Skeletal muscle cell (primary cell): Measurements from ENCODE around the gene C14orf93.
"Not testable (repeated sequence)": the region's sequence is repeated elsewhere in the genome, so short reads cannot be mapped to it uniquely, and the experiment has no call there.

Experiments used
- DNase-seq: peaks from one replicate; pipeline ENCODE4 v3.0.0-alpha.2; 2010; ENCODE audit warnings: low read depth
- H3K4me3 ChIP-seq: 2 replicates; pipeline ENCODE4 v1.5.1; 2011; ENCODE audit warnings: low read depth, mild to moderate bottlenecking, control low read depth, low read length, moderate library complexity

The C14orf93 gene

DNA sequence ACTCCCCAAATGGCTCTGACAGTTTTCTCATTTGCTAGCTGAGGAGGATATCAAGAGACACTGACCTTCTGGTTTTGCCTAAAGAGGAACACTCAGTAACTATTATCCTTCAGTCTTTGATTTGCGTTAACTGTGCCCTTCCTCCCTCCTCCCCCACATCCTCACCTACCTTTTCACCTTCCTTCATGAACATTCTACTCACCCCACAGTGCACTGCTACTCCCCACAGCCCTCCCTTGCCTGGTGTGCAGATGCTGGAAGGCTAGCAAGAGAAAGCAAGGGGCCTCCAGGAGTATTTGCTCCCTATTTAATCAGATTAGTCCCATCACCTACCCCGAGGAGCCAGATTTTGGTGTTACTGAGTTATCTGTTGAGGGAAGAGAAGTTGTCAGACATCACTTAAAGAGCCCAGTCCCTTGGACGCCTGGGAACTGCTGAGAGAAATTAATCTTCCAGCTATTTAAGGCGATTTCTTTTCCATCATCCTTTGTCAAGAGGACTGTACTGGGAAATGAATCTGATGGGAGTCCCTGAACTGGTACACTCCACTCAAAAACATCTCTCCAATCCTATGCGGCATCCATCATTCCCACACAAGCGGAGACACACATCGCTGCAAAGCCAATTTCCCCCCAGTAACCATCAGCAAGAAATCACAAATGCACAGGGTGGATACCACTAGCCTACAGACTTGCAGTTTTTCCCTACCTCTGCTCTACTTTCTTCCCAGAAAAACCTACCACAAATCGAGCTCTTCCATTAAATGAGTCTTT lies 13.3 kb upstream of the C14orf93 start:
- DNase-seq, result no peak
- no peak overlapping the region for H3K4me3 ChIP-seq

DNA sequence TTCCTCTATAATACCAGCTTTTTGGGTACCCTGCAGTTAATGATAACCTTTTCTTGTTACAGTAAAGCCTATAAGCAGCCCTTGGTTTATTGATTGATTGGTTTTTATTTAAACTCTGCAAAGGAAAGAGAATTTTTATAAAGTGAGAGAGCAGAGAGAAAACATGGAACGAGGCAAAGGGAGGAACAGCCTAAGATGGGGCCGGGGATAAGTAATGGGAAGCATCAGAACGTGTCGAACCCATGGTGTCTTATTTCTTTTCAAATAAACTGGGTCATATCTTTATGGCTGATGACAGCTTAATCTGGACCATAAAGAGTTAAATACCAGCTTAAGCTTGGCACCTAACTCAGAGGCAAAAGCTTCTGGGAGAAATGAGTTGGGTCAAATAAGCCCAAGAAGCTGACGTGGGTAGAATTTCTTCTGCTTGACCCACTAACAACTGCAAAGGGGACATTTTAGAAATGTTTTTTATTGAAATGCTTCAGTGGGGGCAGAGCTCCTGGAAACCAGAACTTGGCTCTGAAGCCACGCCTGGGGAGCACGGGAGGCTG lies 12.0 kb upstream of the C14orf93 start:
- DNase-seq, result no peak
- no peak overlapping the region for H3K4me3 ChIP-seq

DNA sequence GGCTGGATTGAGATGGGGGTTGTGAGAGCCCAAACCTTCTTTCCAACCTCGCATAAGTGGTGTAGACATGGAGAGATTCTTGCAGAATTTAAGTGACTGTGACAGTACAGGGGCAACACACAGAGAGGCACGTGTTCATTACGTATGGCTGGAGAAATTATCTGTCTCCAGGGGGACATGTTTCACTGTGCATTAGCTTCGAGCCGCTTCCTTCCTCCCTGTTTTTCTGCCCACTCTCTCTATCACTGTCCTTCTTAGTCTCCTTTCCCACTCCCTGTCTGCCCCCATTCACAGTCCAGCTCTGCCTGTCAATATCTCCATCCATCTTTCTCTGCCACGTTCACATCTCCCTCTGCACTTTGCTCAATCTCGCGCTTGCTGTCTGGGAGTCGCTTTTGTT lies 11.5 kb upstream of the C14orf93 start:
- no peak for DNase-seq
- H3K4me3 ChIP-seq, result no peak overlapping the region

DNA sequence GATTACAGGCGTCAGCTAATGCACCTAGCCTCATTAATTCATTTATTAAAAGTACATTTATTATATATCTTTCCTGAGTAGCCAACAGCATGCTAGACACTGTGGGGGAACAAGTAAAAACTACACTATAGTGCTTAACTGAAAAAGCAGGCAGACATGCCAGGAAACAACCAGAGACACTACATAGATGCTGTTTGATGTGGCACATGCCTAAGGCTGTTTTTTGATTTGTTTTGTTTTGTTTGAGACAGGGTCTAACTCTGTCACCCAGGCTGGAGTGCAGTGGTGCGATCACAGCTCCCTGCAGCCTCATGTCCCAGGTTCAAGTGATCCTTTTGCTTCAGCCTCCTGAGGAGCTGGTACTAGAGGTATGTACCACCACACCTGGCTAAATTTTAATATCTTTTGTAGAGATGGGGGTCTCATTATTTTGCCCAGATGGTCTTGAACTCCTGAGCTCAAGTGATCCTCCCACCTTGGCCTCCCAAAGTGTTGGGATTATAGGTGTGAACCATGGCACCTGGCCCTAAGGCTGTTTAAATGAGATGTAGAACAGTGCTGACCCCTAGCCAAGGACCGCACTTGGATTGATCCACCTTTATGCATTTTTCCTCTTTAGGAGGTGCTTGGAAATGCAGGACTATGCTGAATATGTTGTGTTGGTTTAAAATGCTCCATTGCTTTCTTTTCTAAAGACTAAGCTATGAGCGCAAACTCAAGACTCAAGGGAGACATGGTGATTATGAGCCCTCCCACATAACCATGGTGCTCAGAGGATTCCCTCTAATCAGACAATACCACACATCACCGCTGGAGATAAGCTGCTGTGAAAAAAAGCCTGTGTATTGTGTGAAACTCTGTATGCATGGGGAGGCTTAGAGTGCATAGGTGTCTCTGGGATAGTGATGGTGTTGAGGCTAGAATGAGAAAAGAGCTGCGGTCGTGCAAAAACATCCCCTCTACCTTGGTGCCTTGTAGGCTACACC lies 10.5 kb upstream of the C14orf93 start:
- no peak for DNase-seq
- H3K4me3 ChIP-seq, result no peak overlapping the region

DNA sequence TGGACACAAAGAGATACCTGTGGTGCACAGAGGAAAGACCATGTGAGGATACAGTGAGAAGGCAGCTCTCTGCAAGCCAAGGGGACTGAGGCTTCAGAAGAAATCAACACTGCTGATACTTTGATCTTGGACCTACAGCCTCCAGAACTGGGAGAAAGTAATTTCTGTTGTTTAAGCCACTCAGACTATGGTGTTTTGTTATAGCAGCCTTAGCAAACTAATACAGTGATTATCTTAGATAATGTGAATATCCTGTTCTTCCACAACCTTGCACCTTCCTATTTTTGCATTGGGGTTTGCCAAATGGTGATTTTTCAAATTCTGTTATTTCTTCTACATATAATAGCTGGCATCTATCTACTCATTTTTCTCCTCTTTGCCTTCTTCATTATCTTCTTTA lies 8.2 kb upstream of the C14orf93 start:
- DNase-seq, result no peak

DNA sequence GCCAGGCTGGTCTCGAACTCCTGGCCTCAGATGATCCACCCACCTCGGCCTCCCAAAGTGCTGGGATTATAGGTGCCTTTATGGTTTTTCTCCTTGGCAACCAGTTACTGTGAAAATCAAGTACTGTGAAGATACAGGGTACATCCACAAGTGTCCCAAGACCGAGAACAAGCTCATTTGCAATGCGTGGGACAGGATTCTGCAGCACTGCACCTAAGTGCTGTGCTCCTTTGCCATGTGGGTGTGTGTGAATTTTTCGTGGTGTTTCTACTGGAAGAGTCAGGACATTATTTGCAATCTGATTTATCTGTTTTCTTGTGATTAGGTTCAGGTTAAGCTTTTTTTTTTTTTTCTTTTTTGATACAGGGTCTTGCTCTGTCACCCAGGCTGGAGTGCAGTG lies 7.1 kb upstream of the C14orf93 start:
- H3K4me3 ChIP-seq, result no peak overlapping the region
- no peak for DNase-seq

More for the DNA sequence above, 8.2 kb upstream of the C14orf93 start:
- no peak overlapping the region for H3K4me3 ChIP-seq

DNA sequence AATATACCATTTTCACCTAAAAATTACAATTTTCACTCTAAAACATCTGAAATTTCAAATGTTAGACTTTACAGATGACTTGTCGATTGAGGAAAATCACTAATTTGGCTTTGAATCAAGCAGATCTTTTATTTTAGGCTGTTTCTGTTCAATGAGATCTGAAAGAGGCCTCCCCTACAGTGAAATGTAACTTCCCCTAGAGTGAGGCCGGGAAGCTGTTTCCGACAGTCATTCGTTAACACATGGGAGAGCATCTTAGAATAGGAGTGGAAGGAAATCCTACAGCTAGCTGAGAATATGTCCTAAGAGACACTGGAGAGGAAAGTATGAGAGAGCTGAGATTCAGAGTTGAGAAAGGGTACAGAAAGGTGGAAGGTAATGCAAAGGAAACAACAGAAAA lies 5.7 kb upstream of the C14orf93 start:
- no peak for DNase-seq

DNA sequence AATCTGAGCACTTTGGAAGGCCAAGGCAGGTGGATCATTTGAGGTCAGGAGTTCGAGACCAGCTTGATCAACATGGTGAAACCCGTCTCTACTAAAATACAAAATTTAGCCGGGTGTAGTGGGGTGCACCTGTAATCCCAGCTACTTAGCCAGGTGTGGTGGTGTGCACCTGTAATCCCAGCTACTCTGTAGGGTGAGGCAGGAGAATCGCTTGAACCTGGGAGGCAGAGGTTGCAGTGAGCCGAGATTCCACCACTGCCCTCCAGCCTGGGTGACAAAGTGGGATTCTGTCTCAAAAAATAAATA lies 3.8 kb upstream of the C14orf93 start:
- DNase-seq, H3K4me3 ChIP-seq: not testable (repeated sequence)

More for the DNA sequence above, 5.7 kb upstream of the C14orf93 start:
- no peak overlapping the region for H3K4me3 ChIP-seq

DNA sequence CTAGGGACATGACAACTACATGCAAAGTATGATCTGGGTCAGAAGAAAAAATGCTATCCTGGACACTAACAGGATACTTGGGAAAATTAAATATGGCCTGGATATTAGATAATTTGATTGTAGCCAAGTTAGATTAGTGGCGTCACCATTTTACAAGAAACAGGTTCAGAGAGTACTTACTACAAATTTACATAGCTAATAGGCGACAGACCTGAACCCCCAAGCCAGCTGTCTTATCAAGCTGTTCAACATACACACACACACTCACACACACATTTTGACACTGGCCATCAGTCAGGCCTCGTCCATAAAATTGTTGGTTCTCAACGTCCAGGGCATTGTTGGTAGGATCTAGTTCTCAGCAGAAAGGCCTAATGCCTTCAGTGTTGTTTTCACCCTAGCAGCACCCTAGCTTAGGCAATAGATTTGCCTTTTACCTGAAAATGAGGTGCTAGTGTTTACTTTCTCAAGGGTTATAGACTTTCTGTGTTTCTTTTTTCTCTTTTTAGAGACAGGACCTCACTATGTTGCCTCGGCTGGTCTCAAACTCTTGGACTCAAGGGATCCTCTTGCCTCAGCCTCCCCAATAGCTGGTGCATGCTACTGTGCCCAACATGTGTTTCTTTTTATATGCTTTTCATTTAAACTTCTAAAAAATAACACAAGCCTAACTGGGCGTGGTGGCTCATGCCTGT lies 3.3 kb upstream of the C14orf93 start:
- H3K4me3 ChIP-seq, result no peak overlapping the region
- no peak for DNase-seq

DNA sequence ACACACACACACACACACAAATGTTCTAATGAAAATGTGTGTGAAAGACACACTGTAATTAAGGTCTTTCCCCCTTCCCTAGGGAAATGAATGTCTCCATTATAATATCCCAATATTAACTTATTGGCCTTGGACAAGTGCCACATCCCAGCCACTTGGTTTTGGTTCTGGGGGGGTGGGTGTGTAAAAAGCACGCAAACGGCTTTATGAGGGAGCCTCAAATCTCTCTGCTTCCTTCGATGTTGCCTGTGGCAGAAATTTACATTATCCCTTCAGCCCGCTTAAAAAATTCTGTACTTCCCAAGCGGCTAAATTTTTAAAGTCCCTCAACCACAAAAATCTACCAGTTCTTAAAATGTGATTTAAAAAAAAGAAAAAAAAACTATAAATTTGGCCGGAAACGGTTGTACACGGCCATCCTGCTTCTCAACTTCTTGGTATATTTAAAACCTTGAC lies 432 bp downstream of the C14orf93 start:
- H3K4me3 ChIP-seq, result peak overlapping the region; percentile 46
- no peak for DNase-seq

DNA sequence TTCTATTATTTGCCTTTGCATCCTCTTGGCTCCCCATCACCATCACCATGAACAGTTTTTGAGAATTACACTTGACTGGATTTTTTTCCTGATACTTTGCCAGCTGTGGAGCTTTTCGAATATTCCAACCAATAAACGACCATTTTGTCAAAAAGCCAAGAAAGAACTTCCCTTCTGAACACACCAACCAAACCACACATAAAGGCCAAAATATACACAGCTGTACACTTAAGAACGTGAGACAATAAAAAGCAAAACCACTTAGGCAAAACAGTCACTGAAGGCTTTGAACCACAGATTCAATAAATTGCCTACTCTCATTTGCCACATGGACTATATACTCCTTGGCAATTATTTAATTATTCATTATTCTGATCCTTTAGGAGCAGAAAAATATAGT lies 1.1 kb downstream of the C14orf93 start:
- no peak overlapping the region for H3K4me3 ChIP-seq
- no peak for DNase-seq

DNA sequence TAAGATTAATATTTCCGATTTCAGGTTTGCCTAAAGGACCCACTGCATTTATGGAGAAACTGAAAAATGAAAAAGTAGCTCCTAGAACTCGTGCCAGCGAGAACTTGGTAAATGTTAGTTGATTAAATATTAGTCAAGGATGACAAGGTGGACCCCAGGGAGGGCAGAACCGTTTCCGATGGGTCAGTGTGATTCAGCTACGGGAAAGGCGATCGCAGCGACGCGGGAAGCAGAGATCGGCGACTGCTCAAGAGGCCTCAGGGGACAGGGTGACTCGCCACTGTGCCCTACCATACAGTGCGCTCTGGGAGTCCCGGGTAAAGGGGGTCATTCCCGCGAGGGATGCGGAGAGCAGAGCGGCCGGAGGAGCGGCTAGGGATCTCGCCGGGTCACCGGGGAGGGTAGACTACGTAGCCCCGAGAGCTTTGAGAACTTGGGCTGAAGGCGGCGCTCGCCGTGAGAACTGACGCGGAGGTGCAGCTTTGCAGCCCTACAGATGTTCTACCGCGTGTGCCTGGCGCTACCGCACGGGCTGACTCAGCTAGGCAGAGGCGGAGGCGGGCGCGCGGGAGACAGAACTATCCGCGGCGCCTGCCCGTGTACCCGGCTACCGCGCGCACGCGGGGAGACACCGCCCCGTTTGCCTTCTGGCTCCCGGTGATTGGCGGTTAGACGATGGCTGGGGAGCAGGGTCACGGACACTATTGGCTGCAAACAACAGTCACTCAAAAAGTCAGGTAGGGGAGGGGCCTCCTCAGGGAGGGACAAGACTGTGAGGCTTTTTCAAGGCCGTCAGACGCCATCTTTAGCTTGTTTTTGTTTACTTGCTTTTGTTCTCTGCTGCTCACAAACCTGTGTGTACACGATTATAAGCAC lies 3.2 kb downstream of the C14orf93 start:
- peak overlapping the region; percentile 66 for H3K4me3 ChIP-seq
- peak; percentile 92 for DNase-seq

DNA sequence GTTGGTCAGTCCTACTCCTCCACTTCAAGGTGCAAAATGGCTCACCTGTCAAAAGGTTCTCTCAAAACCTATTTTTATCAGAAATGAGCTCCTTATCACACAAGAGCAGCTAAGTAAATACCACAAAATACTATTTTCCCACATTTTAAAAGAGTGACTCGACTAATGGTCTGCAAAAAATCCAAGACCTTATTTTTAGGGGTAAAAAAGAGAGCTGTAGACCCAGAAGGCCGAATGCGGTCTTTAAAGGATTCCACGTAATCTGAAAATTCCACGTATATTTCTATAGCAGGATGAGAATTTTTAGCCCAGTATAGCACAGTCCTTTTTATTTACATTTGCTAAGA lies 3.8 kb downstream of the C14orf93 start:
- no peak for DNase-seq
- H3K4me3 ChIP-seq, result peak overlapping the region; percentile 66

DNA sequence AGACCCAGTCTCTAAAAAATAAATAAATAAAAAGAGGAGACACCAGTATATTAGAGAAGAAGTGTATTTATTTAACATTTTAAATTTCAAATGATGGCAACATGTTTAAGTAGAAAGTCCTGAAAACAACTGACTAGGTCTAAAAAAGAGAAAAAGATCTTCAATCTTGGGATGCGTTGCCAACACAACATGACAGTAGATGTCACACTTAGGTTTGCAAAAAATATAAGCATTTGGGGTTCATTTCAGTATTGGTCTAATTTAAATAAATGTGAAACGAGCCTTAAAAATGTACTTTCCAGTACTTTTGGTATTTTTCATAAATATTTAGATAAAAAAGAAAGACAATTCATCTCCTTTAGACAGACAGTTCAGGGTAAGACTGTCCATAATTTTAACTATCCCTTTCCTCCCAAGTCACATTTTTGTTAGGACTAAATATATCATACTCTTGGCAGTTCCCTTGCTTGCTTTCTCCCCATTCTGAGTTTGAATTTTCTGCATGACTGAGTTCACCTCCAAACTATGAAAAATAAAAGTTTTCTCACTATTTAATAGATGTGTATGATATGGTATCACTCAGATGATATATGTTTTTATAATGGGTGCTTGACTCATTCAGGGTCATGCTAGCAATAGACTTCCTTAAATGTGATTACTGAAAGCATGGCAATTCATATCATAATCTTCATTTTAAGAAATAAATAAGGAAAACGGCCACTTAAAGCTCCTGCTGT lies 4.3 kb downstream of the C14orf93 start:
- DNase-seq, result no peak
- H3K4me3 ChIP-seq, result no peak overlapping the region

DNA sequence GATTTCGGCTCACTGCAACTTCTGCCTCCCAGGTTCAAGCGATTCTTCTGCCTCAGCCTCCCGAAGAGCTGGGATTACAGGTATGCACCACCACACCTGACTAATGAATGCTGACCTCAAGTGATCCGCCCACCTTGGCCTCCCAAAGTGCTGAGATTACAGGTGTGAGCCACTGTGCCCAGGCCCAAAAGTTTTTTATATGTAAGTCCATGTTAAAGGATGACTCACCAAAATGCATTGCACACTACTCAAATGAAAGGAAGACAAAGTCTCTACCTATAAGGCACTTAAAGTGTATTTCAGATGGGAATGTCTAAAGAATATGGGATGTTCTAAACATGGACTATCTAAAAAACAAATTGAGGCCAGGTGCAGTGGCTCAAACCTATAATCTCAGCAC lies 5.7 kb downstream of the C14orf93 start:
- not testable (repeated sequence) for DNase-seq, H3K4me3 ChIP-seq

DNA sequence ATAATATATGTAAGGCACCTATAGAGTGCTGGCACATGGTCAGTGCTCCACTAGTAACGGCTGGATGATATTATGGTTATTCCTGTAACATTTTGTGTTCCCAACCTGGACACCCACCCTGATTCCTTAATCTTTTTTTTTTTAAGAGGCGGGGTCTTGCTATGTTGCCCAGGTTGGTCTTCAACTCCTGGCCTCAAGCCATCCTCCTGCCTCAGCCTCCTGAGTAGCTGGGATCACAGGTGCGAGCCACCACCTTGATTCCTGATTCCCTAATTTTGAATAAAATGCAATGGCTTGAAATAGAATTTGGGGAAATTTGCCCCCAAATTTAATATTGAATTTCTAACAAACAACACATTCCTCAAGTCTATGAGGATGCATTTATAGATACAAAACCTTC lies 7.4 kb downstream of the C14orf93 start:
- DNase-seq, result no peak
- no peak overlapping the region for H3K4me3 ChIP-seq

DNA sequence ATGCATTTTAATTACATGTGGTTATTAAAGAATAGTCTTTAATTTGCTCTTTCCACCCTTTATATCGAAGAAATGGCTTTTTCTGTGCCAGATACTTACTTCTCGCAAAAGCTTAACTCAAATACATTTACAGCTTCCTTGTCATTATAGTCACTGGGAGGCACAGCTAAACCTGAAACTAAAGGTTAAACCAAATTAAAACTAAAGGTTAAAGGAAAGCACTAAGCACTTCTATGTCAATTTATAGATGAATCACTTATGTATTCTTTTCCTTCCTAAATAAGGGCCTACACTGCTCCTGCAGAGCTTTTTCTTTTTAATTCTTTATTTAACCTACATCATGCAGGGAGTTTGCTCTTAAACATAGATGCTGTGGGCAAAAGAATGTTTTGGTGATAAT lies 9.1 kb downstream of the C14orf93 start:
- no peak overlapping the region for H3K4me3 ChIP-seq
- DNase-seq, result no peak

DNA sequence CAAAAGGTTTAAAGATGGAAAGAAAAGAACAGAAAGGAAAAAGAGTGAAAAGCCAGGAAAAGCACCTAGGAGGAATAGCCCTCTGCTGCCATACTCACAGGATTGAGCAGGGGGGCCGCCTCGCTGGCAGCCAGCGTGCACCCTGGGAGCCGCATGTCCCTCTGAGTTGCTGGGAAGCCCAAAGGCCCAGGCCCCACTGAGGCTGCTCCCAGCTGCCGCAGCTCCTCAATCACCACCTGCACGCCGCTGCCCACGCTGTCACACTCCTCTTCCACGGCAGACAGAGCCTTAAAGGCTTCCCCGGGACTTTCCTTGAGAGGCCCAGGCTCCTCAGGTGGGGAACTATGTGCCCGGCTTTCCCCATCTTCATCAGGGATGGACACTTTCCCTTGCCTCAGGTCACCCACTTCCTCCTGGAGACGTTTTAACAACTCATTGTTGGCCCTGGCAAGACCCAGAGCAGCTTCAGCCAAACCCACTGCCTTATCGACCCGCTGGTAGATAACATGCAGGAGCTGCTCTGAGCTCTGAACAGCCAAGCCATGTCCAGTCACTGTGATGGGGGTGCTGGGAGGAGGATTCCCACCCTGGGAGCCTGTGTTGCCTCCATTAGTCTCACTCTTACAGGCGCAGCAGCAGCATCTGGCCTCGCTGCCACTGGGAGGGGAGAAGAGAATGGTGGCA lies 11.5 kb downstream of the C14orf93 start:
- DNase-seq, result no peak
- no peak overlapping the region for H3K4me3 ChIP-seq
